ENCODE measurements around the gene CDKAL1.
A peak's percentile ranks its signal among the peaks of the same experiment; 100 is the strongest.

Gene CDKAL1

DNA sequence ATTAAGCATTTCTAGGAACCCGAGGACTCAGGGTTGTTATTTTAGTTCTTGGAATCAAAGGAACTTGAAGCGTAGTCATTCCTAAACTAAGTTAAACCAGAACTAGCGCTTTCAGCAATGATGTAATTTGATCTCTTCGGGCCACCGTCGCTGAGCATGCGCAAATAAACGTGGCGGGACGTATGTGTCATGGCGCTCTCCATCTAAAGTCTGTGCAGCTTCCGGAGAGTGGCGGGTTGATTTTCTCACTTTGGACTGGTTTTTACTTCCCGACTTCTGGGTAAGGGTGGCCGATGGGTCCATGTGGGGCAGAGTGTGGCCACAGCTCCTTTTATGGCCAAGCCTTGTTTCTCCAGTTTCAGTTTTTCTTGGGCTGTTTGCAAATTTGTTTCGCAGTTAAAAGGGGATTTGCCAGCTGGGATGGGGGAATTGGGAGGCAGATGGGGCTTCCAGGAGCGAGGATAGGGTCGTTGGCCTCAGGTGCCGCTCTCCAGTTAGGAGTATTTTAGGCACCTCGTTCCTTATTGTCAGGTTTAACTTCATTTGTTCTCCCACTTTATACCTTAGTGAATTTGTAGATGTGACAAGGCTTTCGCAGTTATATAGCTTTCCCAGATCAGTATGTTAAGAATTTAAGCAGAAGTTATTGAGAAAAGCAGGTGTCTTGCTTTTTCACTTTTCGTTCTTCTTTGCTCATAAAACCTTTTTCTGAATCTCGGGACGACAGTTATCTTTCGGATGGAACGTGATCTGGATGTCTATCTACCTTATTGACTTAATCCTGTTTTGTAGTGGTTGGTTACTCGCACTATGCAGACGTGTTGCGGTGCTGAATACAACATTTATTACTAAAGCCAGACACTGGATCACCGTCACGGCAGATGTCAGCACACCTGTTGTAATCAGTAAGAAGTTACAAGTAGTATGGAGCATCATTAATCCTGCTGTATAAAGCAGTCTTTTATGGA is at the start of gene CDKAL1:
Gene CDKAL1 (plus strand): TSS at position 163 of the 968 bp plus-strand sequence. CDS start 11,894 bp downstream, outside the sequence.
- DNase-seq (ENCODE audit: extremely low spot score): peak; percentile 81
- POLR2A ChIA-PET: interaction anchor here (0.6 to 1.0 kb wide), 4 partner anchors 10 to 130 kb away, joined by 3 to 6 read pairs (median 4); no protein-coding TSS in a partner anchor
- TF ChIP-seq HDGF (IDR thresholded peaks at IDR 0.05; ENCODE audit: borderline replicate concordance) (no peak), BHLHE40 (IDR thresholded peaks at IDR 0.05; ENCODE audit: borderline replicate concordance) (no peak), NFRKB (IDR thresholded peaks at IDR 0.05) (peak; percentile 68), ELF4 (IDR thresholded peaks at IDR 0.05) (peak; percentile 51), L3MBTL2 (conservative IDR thresholded peaks at IDR 0.05) (peak; percentile 65)
- TF ChIP-seq, protein P1, sequence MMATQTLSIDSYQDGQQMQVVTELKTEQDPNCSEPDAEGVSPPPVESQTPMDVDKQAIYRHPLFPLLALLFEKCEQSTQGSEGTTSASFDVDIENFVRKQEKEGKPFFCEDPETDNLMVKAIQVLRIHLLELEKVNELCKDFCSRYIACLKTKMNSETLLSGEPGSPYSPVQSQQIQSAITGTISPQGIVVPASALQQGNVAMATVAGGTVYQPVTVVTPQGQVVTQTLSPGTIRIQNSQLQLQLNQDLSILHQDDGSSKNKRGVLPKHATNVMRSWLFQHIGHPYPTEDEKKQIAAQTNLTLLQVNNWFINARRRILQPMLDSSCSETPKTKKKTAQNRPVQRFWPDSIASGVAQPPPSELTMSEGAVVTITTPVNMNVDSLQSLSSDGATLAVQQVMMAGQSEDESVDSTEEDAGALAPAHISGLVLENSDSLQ (IDR thresholded peaks at IDR 0.05): peak; percentile 22; the same call in 1 of the 2 replicates
- CTCF ChIA-PET: interaction anchor here (0.6 kb wide), 1 partner anchor 226 kb away, joined by 3 read pairs; no protein-coding TSS in a partner anchor

DNA sequence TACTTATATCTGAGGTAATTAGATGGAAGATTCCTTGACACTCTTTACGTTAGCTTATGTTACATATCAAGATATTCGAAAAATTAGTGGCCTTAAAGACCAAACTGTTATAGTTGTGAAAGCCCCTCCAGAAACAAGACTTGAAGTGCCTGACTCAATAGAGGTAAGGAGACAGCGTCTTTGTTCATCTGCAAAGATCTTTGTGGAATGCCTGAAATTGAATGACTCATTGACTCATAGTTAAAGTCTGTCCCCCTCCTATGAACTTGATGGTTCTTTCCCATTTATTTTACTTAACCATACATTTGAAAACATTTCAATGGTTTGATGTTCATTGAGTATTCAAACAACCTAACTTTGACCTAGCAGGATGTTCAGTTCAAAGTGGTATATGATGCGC is 47.6 kb upstream of the CDKAL1 start:
- ChIA-PET CTCF (interaction anchor here (1.0 kb wide), 1 partner anchor 82 kb away, joined by 3 read pairs; no protein-coding TSS in a partner anchor), POLR2A (no interaction called here)
- TF ChIP-seq ZNF384 (IDR thresholded peaks at IDR 0.05) (no peak), SP1 (IDR thresholded peaks at IDR 0.05) (no peak), BHLHE40 (IDR thresholded peaks at IDR 0.05; ENCODE audit: borderline replicate concordance) (no peak), CTBP1 (IDR thresholded peaks at IDR 0.05; ENCODE audit: borderline replicate concordance) (no peak), L3MBTL2 (conservative IDR thresholded peaks at IDR 0.05) (no peak), NFRKB (IDR thresholded peaks at IDR 0.05) (no peak), FOXA1 (IDR thresholded peaks at IDR 0.05) (no peak), ELF4 (IDR thresholded peaks at IDR 0.05) (no peak), FOXK2 (IDR thresholded peaks at IDR 0.05) (no peak), ARNT (IDR thresholded peaks at IDR 0.05) (no peak), SUZ12 (IDR thresholded peaks at IDR 0.05) (no peak), HDGF (IDR thresholded peaks at IDR 0.05; ENCODE audit: borderline replicate concordance) (no peak), FOXM1 (IDR thresholded peaks at IDR 0.05; ENCODE audit: borderline replicate concordance) (no peak), LEF1 (IDR thresholded peaks at IDR 0.05; ENCODE audit: borderline replicate concordance) (no peak), TARDBP (IDR thresholded peaks at IDR 0.05) (no peak)
- TF ChIP-seq, protein P1 (IDR thresholded peaks at IDR 0.05): no peak
- DNase-seq (ENCODE audit: extremely low spot score): no peak

DNA sequence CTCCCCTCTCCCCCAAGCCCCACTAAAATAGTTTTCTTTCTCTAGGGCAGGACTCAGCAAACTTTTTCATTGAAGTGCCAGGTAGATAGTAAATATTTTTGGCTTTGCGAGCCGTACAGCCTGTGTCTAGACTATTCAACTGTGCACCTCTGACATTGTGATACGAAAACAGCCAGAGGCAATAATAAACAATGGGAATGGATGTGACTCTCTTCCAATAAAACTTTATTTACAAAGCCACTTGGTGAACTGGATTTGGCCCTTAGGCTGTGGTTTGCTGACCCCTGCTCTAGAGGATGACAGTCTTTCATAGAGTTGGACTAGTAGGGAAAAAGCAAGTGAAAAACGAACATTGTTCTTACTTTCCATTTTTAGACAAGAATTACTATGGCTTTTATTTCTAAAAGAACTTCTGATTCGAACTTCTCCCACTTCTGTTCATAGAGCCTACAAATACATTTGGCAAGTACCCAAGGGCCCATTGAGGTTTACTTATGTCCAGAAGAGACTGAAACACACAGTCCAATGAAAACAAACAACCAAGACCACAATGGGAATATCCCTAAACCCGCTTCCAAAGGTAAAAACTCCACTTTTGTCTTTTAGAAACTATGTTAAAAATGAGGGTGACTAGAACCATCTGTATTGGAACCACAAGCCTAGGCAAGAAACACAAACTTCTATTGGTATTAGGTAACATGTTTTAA is 46.4 kb upstream of the CDKAL1 start:
- ChIA-PET POLR2A (no interaction called here), CTCF (no interaction called here)
- TF ChIP-seq TARDBP (IDR thresholded peaks at IDR 0.05): no peak
- TF ChIP-seq SUZ12 (IDR thresholded peaks at IDR 0.05): no peak
- TF ChIP-seq ARNT (IDR thresholded peaks at IDR 0.05): no peak
- no peak for TF ChIP-seq FOXM1 (IDR thresholded peaks at IDR 0.05; ENCODE audit: borderline replicate concordance)
- no peak for TF ChIP-seq FOXA1 (IDR thresholded peaks at IDR 0.05)
- TF ChIP-seq, protein P1 (IDR thresholded peaks at IDR 0.05): no peak
- TF ChIP-seq HDGF (IDR thresholded peaks at IDR 0.05; ENCODE audit: borderline replicate concordance): no peak
- no peak for TF ChIP-seq LEF1 (IDR thresholded peaks at IDR 0.05; ENCODE audit: borderline replicate concordance)
- TF ChIP-seq NFRKB (IDR thresholded peaks at IDR 0.05): no peak
- TF ChIP-seq L3MBTL2 (conservative IDR thresholded peaks at IDR 0.05): no peak
- no peak for TF ChIP-seq ZNF384 (IDR thresholded peaks at IDR 0.05)
- no peak for TF ChIP-seq CTBP1 (IDR thresholded peaks at IDR 0.05; ENCODE audit: borderline replicate concordance)
- TF ChIP-seq FOXK2 (IDR thresholded peaks at IDR 0.05): no peak
- TF ChIP-seq BHLHE40 (IDR thresholded peaks at IDR 0.05; ENCODE audit: borderline replicate concordance): no peak
- TF ChIP-seq SP1 (IDR thresholded peaks at IDR 0.05): no peak
- TF ChIP-seq ELF4 (IDR thresholded peaks at IDR 0.05): no peak
- DNase-seq (ENCODE audit: extremely low spot score): no peak

DNA sequence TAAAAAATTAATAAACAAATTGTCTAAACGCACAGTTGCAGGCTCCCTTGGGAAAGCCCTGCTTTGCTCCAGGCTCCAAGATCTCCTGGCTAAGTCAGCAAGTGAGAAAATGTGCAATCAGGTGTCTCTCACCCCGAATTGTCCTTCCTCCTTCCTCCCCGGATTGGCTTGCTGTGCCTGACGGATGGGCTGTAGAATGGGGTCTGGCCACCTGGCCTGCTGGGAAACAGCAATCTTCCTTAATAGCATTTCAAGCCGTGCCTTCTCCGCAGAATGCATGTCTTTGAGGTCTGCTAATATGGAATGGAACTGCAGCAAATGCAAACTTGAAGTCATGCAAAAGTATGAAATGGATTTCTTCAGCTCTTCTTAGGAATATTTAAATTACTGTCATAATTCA is 43.7 kb upstream of the CDKAL1 start:
- TF ChIP-seq SUZ12 (IDR thresholded peaks at IDR 0.05) (no peak), NFRKB (IDR thresholded peaks at IDR 0.05) (no peak), FOXK2 (IDR thresholded peaks at IDR 0.05) (no peak), ZNF384 (IDR thresholded peaks at IDR 0.05) (no peak), TARDBP (IDR thresholded peaks at IDR 0.05) (no peak), L3MBTL2 (conservative IDR thresholded peaks at IDR 0.05) (no peak), HDGF (IDR thresholded peaks at IDR 0.05; ENCODE audit: borderline replicate concordance) (no peak), CTBP1 (IDR thresholded peaks at IDR 0.05; ENCODE audit: borderline replicate concordance) (no peak), LEF1 (IDR thresholded peaks at IDR 0.05; ENCODE audit: borderline replicate concordance) (no peak), FOXM1 (IDR thresholded peaks at IDR 0.05; ENCODE audit: borderline replicate concordance) (no peak), SP1 (IDR thresholded peaks at IDR 0.05) (no peak), FOXA1 (IDR thresholded peaks at IDR 0.05) (no peak), BHLHE40 (IDR thresholded peaks at IDR 0.05; ENCODE audit: borderline replicate concordance) (no peak), ARNT (IDR thresholded peaks at IDR 0.05) (no peak), ELF4 (IDR thresholded peaks at IDR 0.05) (no peak)
- TF ChIP-seq, protein P1 (IDR thresholded peaks at IDR 0.05): no peak
- ChIA-PET CTCF (no interaction called here), POLR2A (no interaction called here)
- no peak for DNase-seq (ENCODE audit: extremely low spot score)
